DND-41 (cell line): ENCODE results near the gene XPR1.

Experiments used
- EZH2 ChIP-seq: IDR thresholded peaks from 3 replicates; pipeline ENCODE4 v1.6.1; 2012; ENCODE audit warnings: borderline replicate concordance, low read depth, mild to moderate bottlenecking, moderate library complexity, low read length, inconsistent platforms; ENCODE audit not compliant: severe bottlenecking
- TF ChIP-seq, protein P1 (sequence below): IDR thresholded peaks from 2 replicates; pipeline ENCODE4 v1.5.1; 2012; ENCODE audit warnings: borderline replicate concordance, low read length, moderate library complexity, mild to moderate bottlenecking; ENCODE audit not compliant: poor library complexity, severe bottlenecking; ENCODE audit errors: extremely low read depth

DNA sequence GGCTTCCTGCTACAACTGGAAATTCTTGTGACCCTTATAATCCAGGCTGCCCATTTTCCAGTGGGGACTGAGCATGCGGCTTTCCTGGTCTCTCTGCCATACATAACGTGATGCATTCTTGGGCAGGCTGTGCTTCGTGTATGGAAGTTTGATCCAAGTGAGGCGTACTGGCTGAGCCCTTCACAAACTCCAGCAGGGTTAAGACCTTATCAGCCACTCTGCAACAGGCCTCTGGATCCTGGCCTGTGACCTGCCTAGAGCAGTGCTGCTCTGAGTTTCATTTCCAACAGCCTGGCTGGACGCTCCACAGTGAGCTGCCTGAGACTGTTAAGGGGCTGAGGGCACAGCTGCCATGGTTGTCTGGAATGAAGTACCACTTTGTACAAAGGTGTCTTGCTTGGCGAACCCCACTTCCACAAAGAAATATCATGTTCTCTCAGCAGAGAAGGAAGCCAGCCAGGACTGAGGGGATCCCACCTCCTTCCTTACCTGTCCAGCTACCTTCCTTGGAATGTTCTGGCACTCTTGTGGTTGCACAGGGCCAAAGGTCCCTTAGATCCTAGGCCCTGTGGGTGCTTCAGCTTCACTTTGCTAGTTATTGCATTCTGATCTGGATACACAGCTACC lies 28.5 kb upstream of the XPR1 start:
- TF ChIP-seq, protein P1, sequence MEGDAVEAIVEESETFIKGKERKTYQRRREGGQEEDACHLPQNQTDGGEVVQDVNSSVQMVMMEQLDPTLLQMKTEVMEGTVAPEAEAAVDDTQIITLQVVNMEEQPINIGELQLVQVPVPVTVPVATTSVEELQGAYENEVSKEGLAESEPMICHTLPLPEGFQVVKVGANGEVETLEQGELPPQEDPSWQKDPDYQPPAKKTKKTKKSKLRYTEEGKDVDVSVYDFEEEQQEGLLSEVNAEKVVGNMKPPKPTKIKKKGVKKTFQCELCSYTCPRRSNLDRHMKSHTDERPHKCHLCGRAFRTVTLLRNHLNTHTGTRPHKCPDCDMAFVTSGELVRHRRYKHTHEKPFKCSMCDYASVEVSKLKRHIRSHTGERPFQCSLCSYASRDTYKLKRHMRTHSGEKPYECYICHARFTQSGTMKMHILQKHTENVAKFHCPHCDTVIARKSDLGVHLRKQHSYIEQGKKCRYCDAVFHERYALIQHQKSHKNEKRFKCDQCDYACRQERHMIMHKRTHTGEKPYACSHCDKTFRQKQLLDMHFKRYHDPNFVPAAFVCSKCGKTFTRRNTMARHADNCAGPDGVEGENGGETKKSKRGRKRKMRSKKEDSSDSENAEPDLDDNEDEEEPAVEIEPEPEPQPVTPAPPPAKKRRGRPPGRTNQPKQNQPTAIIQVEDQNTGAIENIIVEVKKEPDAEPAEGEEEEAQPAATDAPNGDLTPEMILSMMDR, result no peak
- TF ChIP-seq EZH2, result no peak
